Progenitor cell of endocrine pancreas (in vitro differentiated cells): ENCODE data around the gene TIMM8A. TPM values are rescaled to one million over a fixed set of nuclear protein-coding genes. Genes with fewer than 3 reads are reported as not detected.

ENCODE experiments used
- DNase-seq: peaks from one replicate; pipeline ENCODE4 v3.0.0; 2021; ENCODE audit warnings: low spot score; ENCODE audit not compliant: unreplicated experiment
- H3K27ac Mint-ChIP-seq: 2 replicates; pipeline ENCODE4 v1.8.0; 2021; ENCODE audit warnings: mild to moderate bottlenecking, moderate library complexity, mixed read lengths
- H3K27me3 Mint-ChIP-seq: 2 replicates; pipeline ENCODE4 v1.8.0; 2021; ENCODE audit warnings: mixed read lengths
- H3K36me3 Mint-ChIP-seq: 2 replicates; pipeline ENCODE4 v1.8.0; 2022; ENCODE audit warnings: mixed read lengths; ENCODE audit not compliant: insufficient read depth
- H3K4me1 Mint-ChIP-seq: 2 replicates; pipeline ENCODE4 v1.8.0; 2021; ENCODE audit warnings: low read depth, mixed read lengths
- H3K4me3 Mint-ChIP-seq: 2 replicates; pipeline ENCODE4 v1.8.0; 2021; ENCODE audit warnings: low read depth, mild to moderate bottlenecking, moderate library complexity, mixed read lengths
- H3K9me3 Mint-ChIP-seq: 2 replicates; pipeline ENCODE4 v1.8.0; 2021; ENCODE audit warnings: low read depth, mixed read lengths
- total RNA-seq: library from RNA; stranded (reverse); gene quantifications from 2 replicates; pipeline ENCODE4 v1.2.1, GENCODE V29; 2021
- TF ChIP-seq, protein P1 (sequence below): fragments of 200-600 bp; sonication (generic); IDR thresholded peaks from one replicate; pipeline ENCODE4 v1.5.0; 2021; ENCODE audit warnings: antibody characterized with exemption, mild to moderate bottlenecking; ENCODE audit not compliant: unreplicated experiment

The TIMM8A gene
- total RNA-seq, 1 donor from 2014 or later = 15.7 TPM

DNA sequence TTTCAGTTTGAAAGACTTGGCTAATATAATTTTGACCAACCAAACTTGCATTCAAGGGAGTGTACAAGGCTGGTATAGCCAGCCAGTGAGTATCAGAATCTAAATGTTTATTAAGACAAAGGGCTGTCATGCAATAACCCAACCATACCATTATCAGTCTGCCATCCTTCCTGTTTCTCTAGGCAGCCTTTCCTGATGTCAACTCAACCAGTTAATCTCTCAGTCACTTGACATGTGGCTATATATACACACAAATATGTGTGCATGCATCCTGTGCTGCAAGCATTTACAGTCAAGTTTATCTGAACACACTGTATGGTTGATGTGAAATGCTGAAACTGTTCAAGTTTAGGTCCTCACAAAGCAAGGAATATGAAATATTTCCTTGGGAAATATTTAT is 20.3 kb upstream of the TIMM8A start:
- no peaks in the 10 kb centered on the region for H3K9me3 Mint-ChIP-seq
- no peaks in the 10 kb centered on the region for H3K4me1 Mint-ChIP-seq
- DNase-seq = no peak
- H3K27ac Mint-ChIP-seq = no peak overlapping the region
- no peaks in the 10 kb centered on the region for H3K27me3 Mint-ChIP-seq
- TF ChIP-seq, protein P1, sequence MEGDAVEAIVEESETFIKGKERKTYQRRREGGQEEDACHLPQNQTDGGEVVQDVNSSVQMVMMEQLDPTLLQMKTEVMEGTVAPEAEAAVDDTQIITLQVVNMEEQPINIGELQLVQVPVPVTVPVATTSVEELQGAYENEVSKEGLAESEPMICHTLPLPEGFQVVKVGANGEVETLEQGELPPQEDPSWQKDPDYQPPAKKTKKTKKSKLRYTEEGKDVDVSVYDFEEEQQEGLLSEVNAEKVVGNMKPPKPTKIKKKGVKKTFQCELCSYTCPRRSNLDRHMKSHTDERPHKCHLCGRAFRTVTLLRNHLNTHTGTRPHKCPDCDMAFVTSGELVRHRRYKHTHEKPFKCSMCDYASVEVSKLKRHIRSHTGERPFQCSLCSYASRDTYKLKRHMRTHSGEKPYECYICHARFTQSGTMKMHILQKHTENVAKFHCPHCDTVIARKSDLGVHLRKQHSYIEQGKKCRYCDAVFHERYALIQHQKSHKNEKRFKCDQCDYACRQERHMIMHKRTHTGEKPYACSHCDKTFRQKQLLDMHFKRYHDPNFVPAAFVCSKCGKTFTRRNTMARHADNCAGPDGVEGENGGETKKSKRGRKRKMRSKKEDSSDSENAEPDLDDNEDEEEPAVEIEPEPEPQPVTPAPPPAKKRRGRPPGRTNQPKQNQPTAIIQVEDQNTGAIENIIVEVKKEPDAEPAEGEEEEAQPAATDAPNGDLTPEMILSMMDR = no peak
- H3K4me3 Mint-ChIP-seq = no peak overlapping the region
- no peaks in the 10 kb centered on the region for H3K36me3 Mint-ChIP-seq

DNA sequence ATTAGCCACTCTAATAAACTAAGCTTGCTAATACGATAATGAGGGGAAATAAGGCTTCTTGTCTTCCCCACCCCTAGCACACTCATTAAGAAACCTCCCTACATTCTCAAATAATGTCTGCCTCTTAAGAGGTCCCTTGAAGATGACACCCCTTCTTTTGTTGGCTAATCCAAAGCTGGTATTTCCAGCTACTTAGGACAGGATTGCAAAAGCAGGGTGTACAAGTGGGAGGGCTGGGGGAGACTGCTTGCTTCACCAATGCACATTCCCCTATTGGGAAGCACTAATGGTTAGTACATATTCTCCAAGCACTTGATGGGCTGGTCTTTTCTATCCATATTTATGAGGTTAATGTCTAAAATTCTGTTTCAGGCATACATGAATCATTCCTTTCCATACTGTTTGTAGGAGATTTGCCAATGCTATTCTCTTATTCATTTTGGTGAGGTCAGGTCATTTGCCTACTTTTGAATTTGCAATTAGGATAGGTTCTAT is 16.8 kb upstream of the TIMM8A start:
- no peak for DNase-seq
- Mint-ChIP-seq H3K4me1 (no peaks in the 10 kb centered on the region), H3K27ac (no peak overlapping the region), H3K36me3 (no peaks in the 10 kb centered on the region), H3K27me3 (no peaks in the 10 kb centered on the region), H3K9me3 (peaks cover 3% of the 10 kb centered on the region), H3K4me3 (no peak overlapping the region)
- TF ChIP-seq, protein P1 = no peak

DNA sequence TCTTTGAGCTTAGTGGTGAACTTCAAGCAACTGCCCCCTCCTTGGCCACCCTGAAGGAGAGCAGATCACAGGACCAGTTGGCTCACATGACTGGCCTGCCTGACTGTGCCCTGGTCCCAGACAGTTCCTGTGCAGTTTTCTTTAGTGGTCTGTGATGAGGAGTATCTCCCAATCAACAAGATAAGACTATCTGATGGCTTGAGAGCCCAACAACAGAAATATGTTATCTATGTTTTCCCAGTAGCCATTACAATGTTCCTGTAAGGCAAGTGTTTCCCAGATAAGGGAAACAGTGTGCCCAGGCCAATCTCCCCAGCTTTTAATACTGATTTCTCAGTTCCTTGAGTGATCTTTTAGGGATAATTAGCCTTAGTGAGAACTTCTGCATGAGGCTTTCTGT is 14.2 kb upstream of the TIMM8A start:
- Mint-ChIP-seq H3K36me3 (no peaks in the 10 kb centered on the region), H3K27ac (no peak overlapping the region), H3K4me3 (no peak overlapping the region), H3K9me3 (peaks cover 6% of the 10 kb centered on the region), H3K27me3 (no peaks in the 10 kb centered on the region), H3K4me1 (no peaks in the 10 kb centered on the region)
- TF ChIP-seq, protein P1 = no peak
- no peak for DNase-seq

DNA sequence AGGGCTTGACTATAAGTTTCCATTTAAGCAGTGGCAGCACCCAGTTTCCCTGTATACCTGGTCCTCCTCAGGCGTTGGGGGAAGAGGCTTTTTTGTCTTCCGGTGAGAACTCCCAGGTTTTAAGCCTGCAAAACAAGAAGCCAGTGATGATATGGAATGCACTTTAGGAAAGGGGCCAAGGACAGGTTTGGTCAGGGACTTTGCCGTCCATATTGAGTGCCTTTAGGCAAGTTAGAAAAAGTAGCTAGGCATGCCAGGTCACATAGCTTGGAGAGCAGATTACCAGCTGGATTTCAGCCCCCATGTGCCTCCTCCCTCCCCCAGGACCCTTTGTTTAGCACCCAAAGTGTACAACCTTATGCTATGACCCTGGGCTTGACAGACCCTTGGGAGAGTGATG is 13.6 kb upstream of the TIMM8A start:
- TF ChIP-seq, protein P1 = no peak
- Mint-ChIP-seq H3K9me3 (peaks cover 9% of the 10 kb centered on the region), H3K27me3 (no peaks in the 10 kb centered on the region)

DNA sequence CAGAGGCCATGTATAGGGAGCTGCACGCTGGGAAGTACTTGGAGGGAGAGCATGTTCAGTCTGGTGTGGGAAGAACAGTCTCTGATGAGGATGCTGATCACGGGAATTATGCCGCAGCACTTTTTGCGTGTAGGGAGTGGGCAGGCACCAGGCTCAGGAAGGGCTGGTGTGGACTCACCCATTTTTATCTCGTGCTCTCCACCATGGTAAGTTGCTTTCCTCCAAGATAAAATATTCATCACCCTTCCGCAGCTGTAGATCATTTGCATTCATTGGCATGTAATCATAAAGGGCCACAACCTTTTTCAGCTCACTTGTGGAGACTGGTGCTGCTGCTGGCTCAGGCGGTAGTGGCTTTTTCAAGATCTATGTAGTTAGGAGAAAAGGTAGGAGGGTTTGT is 11.8 kb upstream of the TIMM8A start:
- peaks cover 17% of the 10 kb centered on the region for H3K9me3 Mint-ChIP-seq
- TF ChIP-seq, protein P1 = no peak
- H3K27ac Mint-ChIP-seq = no peak overlapping the region
- H3K36me3 Mint-ChIP-seq = no peaks in the 10 kb centered on the region
- H3K27me3 Mint-ChIP-seq = no peaks in the 10 kb centered on the region
- no peak overlapping the region for H3K4me3 Mint-ChIP-seq
- peaks cover 2% of the 10 kb centered on the region for H3K4me1 Mint-ChIP-seq
- DNase-seq = no peak

More for the DNA sequence above, 13.6 kb upstream of the TIMM8A start:
- H3K4me1 Mint-ChIP-seq = peaks cover 2% of the 10 kb centered on the region
- no peak overlapping the region for H3K4me3 Mint-ChIP-seq
- no peak overlapping the region for H3K27ac Mint-ChIP-seq
- no peaks in the 10 kb centered on the region for H3K36me3 Mint-ChIP-seq
- DNase-seq = no peak
